K562 (cell line): ENCODE measurements around the gene GNG7.

Experiments used
- FOSL1 ChIP-seq: fragments of 200-800 bp; sonication (Bioruptor generic); conservative IDR thresholded peaks from 2 replicates; pipeline ENCODE4 v1.6.1; 2016; ENCODE audit warnings: missing genetic modification characterization, missing compliant biosample characterization
- RAD51 ChIP-seq: fragments of 450-650 bp; IDR thresholded peaks from 2 replicates; pipeline ENCODE4 v1.7.1; 2016; ENCODE audit warnings: low read depth, mild to moderate bottlenecking, borderline replicate concordance
- RCOR1 ChIP-seq, 2 experiments: IDR thresholded peaks; 2 replicates each; pipeline ENCODE4 v1.6.1; 2012; ENCODE audit warnings: low read depth in 2 of 2, low read length in 2 of 2, borderline replicate concordance in 1 of 2, improper control_type of control experiment in 1 of 2
- SMARCA5 ChIP-seq: fragments of 450-650 bp; IDR thresholded peaks from 2 replicates; pipeline ENCODE4 v1.6.1; 2016
- TF ChIP-seq, protein P1 (sequence below): fragments of 450-650 bp; IDR thresholded peaks from 2 replicates; pipeline ENCODE4 v1.6.1; 2017; ENCODE audit warnings: antibody characterized with exemption
- TF ChIP-seq, protein P2 (sequence below), 3 experiments: IDR thresholded peaks in 2 of 3; conservative IDR thresholded peaks in 1 of 3; 2 replicates each; pipeline ENCODE4 v1.5.1; 2011 to 2012; ENCODE audit warnings: low read length in 3 of 3, mild to moderate bottlenecking in 3 of 3, control low read depth in 2 of 3, improper control_type of control experiment in 1 of 3, inconsistent platforms in 1 of 3, low read depth in 1 of 3, mixed read lengths in 1 of 3, moderate library complexity in 1 of 3; ENCODE audit not compliant: insufficient read depth in 2 of 3

DNA sequence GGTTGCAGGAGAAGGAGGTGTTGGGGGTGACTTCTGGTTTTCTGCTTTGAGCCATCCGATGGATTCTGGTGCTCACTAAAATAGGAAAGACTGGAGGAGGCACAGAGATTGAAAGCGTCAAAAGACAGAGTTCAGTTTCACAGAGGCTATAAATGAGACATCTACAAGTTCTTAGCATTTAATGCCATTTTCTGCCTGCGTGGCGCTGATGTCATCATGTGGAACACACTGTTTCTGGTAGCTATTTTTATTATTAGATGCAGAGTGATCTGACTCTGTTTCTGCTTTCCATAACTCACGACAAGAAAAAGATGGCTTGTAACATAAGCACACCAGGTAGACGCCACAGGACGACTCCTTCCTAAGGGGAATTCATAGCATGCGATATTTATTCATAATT, 40.6 kb upstream of the GNG7 start:
- TF ChIP-seq, protein P1, sequence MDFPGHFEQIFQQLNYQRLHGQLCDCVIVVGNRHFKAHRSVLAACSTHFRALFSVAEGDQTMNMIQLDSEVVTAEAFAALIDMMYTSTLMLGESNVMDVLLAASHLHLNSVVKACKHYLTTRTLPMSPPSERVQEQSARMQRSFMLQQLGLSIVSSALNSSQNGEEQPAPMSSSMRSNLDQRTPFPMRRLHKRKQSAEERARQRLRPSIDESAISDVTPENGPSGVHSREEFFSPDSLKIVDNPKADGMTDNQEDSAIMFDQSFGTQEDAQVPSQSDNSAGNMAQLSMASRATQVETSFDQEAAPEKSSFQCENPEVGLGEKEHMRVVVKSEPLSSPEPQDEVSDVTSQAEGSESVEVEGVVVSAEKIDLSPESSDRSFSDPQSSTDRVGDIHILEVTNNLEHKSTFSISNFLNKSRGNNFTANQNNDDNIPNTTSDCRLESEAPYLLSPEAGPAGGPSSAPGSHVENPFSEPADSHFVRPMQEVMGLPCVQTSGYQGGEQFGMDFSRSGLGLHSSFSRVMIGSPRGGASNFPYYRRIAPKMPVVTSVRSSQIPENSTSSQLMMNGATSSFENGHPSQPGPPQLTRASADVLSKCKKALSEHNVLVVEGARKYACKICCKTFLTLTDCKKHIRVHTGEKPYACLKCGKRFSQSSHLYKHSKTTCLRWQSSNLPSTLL = no peak
- TF ChIP-seq RAD51 (no peak), SMARCA5 (no peak), FOSL1 (tag) (no peak), RCOR1 (IDR thresholded peaks at IDR 0.05; ENCODE audit: borderline replicate concordance in 1 of 2, low read depth in 2 of 2, low read length in 2 of 2) (no peak)
- TF ChIP-seq, protein P2, sequence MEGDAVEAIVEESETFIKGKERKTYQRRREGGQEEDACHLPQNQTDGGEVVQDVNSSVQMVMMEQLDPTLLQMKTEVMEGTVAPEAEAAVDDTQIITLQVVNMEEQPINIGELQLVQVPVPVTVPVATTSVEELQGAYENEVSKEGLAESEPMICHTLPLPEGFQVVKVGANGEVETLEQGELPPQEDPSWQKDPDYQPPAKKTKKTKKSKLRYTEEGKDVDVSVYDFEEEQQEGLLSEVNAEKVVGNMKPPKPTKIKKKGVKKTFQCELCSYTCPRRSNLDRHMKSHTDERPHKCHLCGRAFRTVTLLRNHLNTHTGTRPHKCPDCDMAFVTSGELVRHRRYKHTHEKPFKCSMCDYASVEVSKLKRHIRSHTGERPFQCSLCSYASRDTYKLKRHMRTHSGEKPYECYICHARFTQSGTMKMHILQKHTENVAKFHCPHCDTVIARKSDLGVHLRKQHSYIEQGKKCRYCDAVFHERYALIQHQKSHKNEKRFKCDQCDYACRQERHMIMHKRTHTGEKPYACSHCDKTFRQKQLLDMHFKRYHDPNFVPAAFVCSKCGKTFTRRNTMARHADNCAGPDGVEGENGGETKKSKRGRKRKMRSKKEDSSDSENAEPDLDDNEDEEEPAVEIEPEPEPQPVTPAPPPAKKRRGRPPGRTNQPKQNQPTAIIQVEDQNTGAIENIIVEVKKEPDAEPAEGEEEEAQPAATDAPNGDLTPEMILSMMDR (IDR thresholded peaks at IDR 0.05 in 2 of 3, conservative IDR thresholded peaks at IDR 0.05 in 1 of 3; ENCODE audit: insufficient read depth in 2 of 3, low read depth in 1 of 3, low read length in 3 of 3) = peak; percentile 30 to 47 (median 44); a peak in 4 of 6 replicates
